Gastrocnemius medialis (tissue), 4 donors: ENCODE measurements around the gene IQSEC1.

ENCODE experiments used
- CTCF ChIP-seq, 5 experiments: fragments of 450-650 bp in 3 of 5; fragments of 200-600 bp in 2 of 5; sonication (generic) in 2 of 5; IDR thresholded peaks in 4 of 5; conservative IDR thresholded peaks in 1 of 5; 1 replicate in 4 of 5; 2 replicates in 1 of 5; pipeline ENCODE4 v1.5.1; 2016 to 2019; ENCODE audit warnings: antibody characterized with exemption in 5 of 5, mild to moderate bottlenecking in 3 of 5, moderate library complexity in 3 of 5
- POLR2A ChIP-seq, 2 donors: fragments of 450-650 bp; IDR thresholded peaks; one replicate each; pipeline ENCODE4 v1.6.1; 2017; ENCODE audit warnings: antibody characterized with exemption in 2 of 2, mild to moderate bottlenecking in 2 of 2, moderate library complexity in 2 of 2

GRCh38 chr3:12931273-12931905 is 141.8 kb downstream of the IQSEC1 start:
- peak in 1 of 5 experiments; percentile 22 for TF ChIP-seq CTCF (IDR thresholded peaks at IDR 0.05 in 4 of 5, conservative IDR thresholded peaks at IDR 0.05 in 1 of 5)
- peak in 1 of 2 donors; percentile 62 for TF ChIP-seq POLR2A (IDR thresholded peaks at IDR 0.05)
